CD4-positive, CD25-positive, alpha-beta regulatory T cell (primary cell): ENCODE results near the gene MTREX. TPM values are rescaled to one million over a fixed set of nuclear protein-coding genes. Genes with fewer than 3 reads are reported as not detected.

ENCODE experiments used
- ATAC-seq, 2 donors: fragments of 150-1000 bp; cut with Tn5 transposase; one replicate each; pipeline ENCODE4 v1.10.0; 2021; ENCODE audit warnings: low read depth in 2 of 2, moderate number of reproducible peaks in 2 of 2, moderate library complexity in 1 of 2
- DNase-seq, 3 donors: peaks; one replicate each; pipeline versions ENCODE4 v3.0.0 to v3.0.0-alpha.2; 2012 to 2022; ENCODE audit warnings: mixed read lengths in 1 of 3
- H3K27ac ChIP-seq: one replicate; pipeline ENCODE4 v1.7.0; 2013; ENCODE audit warnings: mild to moderate bottlenecking, low read length; ENCODE audit not compliant: insufficient read depth, poor library complexity, severe bottlenecking
- H3K27me3 ChIP-seq: one replicate; pipeline ENCODE4 v1.7.0; 2013; ENCODE audit warnings: low read length; ENCODE audit not compliant: control insufficient read depth, insufficient read depth
- H3K36me3 ChIP-seq: one replicate; pipeline ENCODE4 v1.7.0; 2013; ENCODE audit warnings: mild to moderate bottlenecking, low read length, moderate library complexity; ENCODE audit not compliant: control insufficient read depth, insufficient read depth
- H3K4me1 ChIP-seq: 2 replicates; pipeline ENCODE4 v1.7.0; 2013; ENCODE audit warnings: mild to moderate bottlenecking, low read length; ENCODE audit not compliant: insufficient read depth, control insufficient read depth, poor library complexity, severe bottlenecking
- H3K4me3 ChIP-seq: one replicate; pipeline ENCODE4 v1.7.0; 2013; ENCODE audit warnings: low read depth, mild to moderate bottlenecking, low read length, moderate library complexity
- H3K9me3 ChIP-seq, 2 experiments: 1 replicate in 1 of 2; 2 replicates in 1 of 2; pipeline ENCODE4 v1.7.0; 2013; ENCODE audit warnings: low read length in 2 of 2, mild to moderate bottlenecking in 1 of 2, moderate library complexity in 1 of 2; ENCODE audit not compliant: control insufficient read depth in 2 of 2
- H3K27ac Mint-ChIP-seq, 3 donors: one replicate each; pipeline ENCODE4 v1.8.0; 2020 to 2022; ENCODE audit warnings: mild to moderate bottlenecking in 3 of 3, mixed read lengths in 3 of 3, moderate library complexity in 2 of 3
- H3K27me3 Mint-ChIP-seq: one replicate; pipeline ENCODE4 v1.8.0; 2022; ENCODE audit warnings: mild to moderate bottlenecking, mixed read lengths
- H3K36me3 Mint-ChIP-seq: one replicate; pipeline ENCODE4 v1.8.0; 2020; ENCODE audit warnings: mixed read lengths
- H3K4me1 Mint-ChIP-seq, 4 donors: one replicate each; pipeline ENCODE4 v1.8.0; 2020 to 2022; ENCODE audit warnings: mixed read lengths in 4 of 4, mild to moderate bottlenecking in 1 of 4
- H3K4me3 Mint-ChIP-seq, 4 donors: one replicate each; pipeline ENCODE4 v1.8.0; 2020 to 2022; ENCODE audit warnings: mild to moderate bottlenecking in 4 of 4, mixed read lengths in 4 of 4, moderate library complexity in 3 of 4
- H3K9me3 Mint-ChIP-seq, 7 donors: one replicate each; pipeline ENCODE4 v1.8.0; 2020 to 2022; ENCODE audit warnings: mixed read lengths in 7 of 7, mild to moderate bottlenecking in 3 of 7, moderate library complexity in 2 of 7
- polyA plus RNA-seq, 4 donors: library from polyadenylated mRNA; unstranded; fragments of 300-500 nt; fragmentation: Illumina TruSeq; gene quantifications; one replicate each; pipeline ENCODE4 v1.2.3, GENCODE V29; 2021
- total RNA-seq: library from RNA; stranded (reverse); gene quantifications from one replicate; pipeline ENCODE4 v1.2.3, GENCODE V29; 2022

Gene MTREX
- 86.7 TPM for total RNA-seq
- 10 to 100 TPM; 23.2 to 34.3 (median 28.4) TPM for polyA plus RNA-seq

- H3K9me3 ChIP-seq, result no peaks in the 10 kb centered on the region
- DNase-seq (peak; percentile 83 to 93 (median 92)), ATAC-seq (peak; percentile 92 to 93)
- H3K9me3 Mint-ChIP-seq, result peaks cover 0 to 2% (median 0%) of the 10 kb centered on the region in 7 donors
- H3K27ac ChIP-seq, result peak within 1 kb of the TSS; percentile 90
- H3K27me3 Mint-ChIP-seq, result no peaks in the 10 kb centered on the region
- H3K4me3 ChIP-seq, result peak within 1 kb of the TSS; percentile 99
- peaks cover 8% of the 10 kb centered on the region for H3K36me3 Mint-ChIP-seq
- H3K27me3 ChIP-seq, result no peaks in the 10 kb centered on the region
- no peak within 1 kb of the TSS for H3K27ac Mint-ChIP-seq
- peaks cover 7% of the 10 kb centered on the region for H3K36me3 ChIP-seq
- peaks cover 55% of the 10 kb centered on the region for H3K4me1 ChIP-seq
- no peak within 1 kb of the TSS for H3K4me3 Mint-ChIP-seq
- peaks cover 13 to 36% (median 30%) of the 10 kb centered on the region in 4 donors for H3K4me1 Mint-ChIP-seq
Measured at GRCh38 chr5:55307383-55308253, at the start of gene MTREX, which contains the start of gene DHX29. Gene MTREX (plus strand): TSS chr5:55307989. CDS start chr5:55308014, 25 bp downstream. Gene DHX29 (minus strand): TSS chr5:55307694. CDS start chr5:55307573, 121 bp downstream.

GRCh38 chr5:55258339-55258738, 49.5 kb upstream of the MTREX start:
- Mint-ChIP-seq H3K27me3 (no peaks in the 10 kb centered on the region), H3K4me3 (no peak overlapping the region), H3K4me1 (no peaks in the 10 kb centered on the region), H3K27ac (no peak overlapping the region), H3K9me3 (no peaks in the 10 kb centered on the region), H3K36me3 (peaks cover 52% of the 10 kb centered on the region)
- H3K36me3 ChIP-seq, result peaks cover 59% of the 10 kb centered on the region
- H3K27me3 ChIP-seq, result no peaks in the 10 kb centered on the region
- no peak for ATAC-seq
- no peaks in the 10 kb centered on the region for H3K4me1 ChIP-seq
- no peak for DNase-seq
- no peak overlapping the region for H3K27ac ChIP-seq
- H3K4me3 ChIP-seq, result no peak overlapping the region
- no peaks in the 10 kb centered on the region for H3K9me3 ChIP-seq

GRCh38 chr5:55276771-55277170, 31.0 kb upstream of the MTREX start:
- no peaks in the 10 kb centered on the region for H3K9me3 ChIP-seq
- H3K27ac ChIP-seq, result no peak overlapping the region
- no peaks in the 10 kb centered on the region for H3K4me1 ChIP-seq
- H3K4me3 Mint-ChIP-seq, result no peak overlapping the region
- H3K36me3 Mint-ChIP-seq, result peaks cover 60% of the 10 kb centered on the region
- no peak overlapping the region for H3K4me3 ChIP-seq
- peaks cover 0 to 10% (median 0%) of the 10 kb centered on the region in 4 donors for H3K4me1 Mint-ChIP-seq
- no peaks in the 10 kb centered on the region for H3K27me3 Mint-ChIP-seq
- DNase-seq, result no peak
- H3K36me3 ChIP-seq, result peaks cover 85% of the 10 kb centered on the region
- H3K9me3 Mint-ChIP-seq, result no peaks in the 10 kb centered on the region
- no peak for ATAC-seq
- no peaks in the 10 kb centered on the region for H3K27me3 ChIP-seq
- no peak overlapping the region for H3K27ac Mint-ChIP-seq

DNA sequence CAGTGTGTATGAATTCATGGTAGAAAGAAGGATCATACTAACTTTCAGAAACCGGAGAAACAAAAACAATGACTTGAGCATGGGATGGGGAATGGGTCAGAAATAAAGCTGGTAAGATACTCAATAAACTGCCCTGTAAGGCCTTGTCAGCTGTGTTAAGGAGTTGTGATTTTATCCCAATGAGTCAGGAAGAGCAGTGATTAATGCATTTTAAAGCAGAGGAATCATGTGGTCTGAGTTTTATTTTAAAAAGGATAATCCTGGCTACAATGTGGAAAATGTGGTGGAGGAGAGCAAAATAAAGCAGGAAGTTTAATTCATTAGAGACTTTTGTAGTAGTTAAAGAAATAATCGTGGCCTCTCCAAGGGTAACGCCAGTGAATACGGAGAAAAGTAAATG, 29.0 kb upstream of the MTREX start:
- Histone ChIP-seq H3K36me3 (peaks cover 87% of the 10 kb centered on the region), H3K4me3 (no peak overlapping the region), H3K9me3 (no peaks in the 10 kb centered on the region), H3K27ac (no peak overlapping the region), H3K4me1 (no peaks in the 10 kb centered on the region), H3K27me3 (no peaks in the 10 kb centered on the region)
- H3K9me3 Mint-ChIP-seq, result no peaks in the 10 kb centered on the region
- peaks cover 0 to 10% (median 0%) of the 10 kb centered on the region in 4 donors for H3K4me1 Mint-ChIP-seq
- no peaks in the 10 kb centered on the region for H3K27me3 Mint-ChIP-seq
- no peak for DNase-seq
- H3K4me3 Mint-ChIP-seq, result no peak overlapping the region
- ATAC-seq, result no peak
- H3K36me3 Mint-ChIP-seq, result peaks cover 60% of the 10 kb centered on the region
- no peak overlapping the region for H3K27ac Mint-ChIP-seq

GRCh38 chr5:55286411-55286933, 21.3 kb upstream of the MTREX start:
- no peaks in the 10 kb centered on the region for H3K9me3 ChIP-seq
- ATAC-seq (no peak), DNase-seq (no peak)
- Mint-ChIP-seq H3K9me3 (no peaks in the 10 kb centered on the region), H3K27ac (no peak overlapping the region), H3K36me3 (peaks cover 49% of the 10 kb centered on the region), H3K27me3 (no peaks in the 10 kb centered on the region), H3K4me3 (no peak overlapping the region), H3K4me1 (peaks cover 0 to 6% (median 0%) of the 10 kb centered on the region in 4 donors)
- no peak overlapping the region for H3K4me3 ChIP-seq
- no peak overlapping the region for H3K27ac ChIP-seq
- no peaks in the 10 kb centered on the region for H3K27me3 ChIP-seq
- H3K4me1 ChIP-seq, result no peaks in the 10 kb centered on the region
- peaks cover 75% of the 10 kb centered on the region for H3K36me3 ChIP-seq

DNA sequence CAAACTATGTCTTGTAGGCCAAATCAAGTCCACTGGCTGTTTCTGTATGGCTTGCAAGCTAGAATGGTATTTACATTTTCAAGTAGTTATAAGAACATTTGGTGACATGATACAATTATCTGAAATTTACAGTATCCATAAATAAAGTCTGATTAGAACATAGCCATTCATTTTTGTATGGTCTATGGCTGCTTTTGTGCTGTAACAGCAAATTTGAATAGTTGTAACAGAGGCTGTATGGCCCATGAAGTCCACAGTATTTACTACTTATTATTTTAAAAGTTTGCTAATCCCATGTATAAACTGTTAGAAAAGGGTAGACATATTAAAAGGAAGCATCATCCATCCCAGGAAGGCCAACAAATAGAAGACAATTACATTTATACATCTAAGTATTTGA, 18.0 kb upstream of the MTREX start:
- no peak overlapping the region for H3K27ac ChIP-seq
- no peak overlapping the region for H3K4me3 Mint-ChIP-seq
- H3K27me3 Mint-ChIP-seq, result no peaks in the 10 kb centered on the region
- no peak overlapping the region for H3K4me3 ChIP-seq
- peaks cover 62% of the 10 kb centered on the region for H3K36me3 Mint-ChIP-seq
- DNase-seq (no peak), ATAC-seq (no peak)
- peaks cover 75% of the 10 kb centered on the region for H3K36me3 ChIP-seq
- no peaks in the 10 kb centered on the region for H3K9me3 ChIP-seq
- no peaks in the 10 kb centered on the region for H3K27me3 ChIP-seq
- H3K4me1 Mint-ChIP-seq, result peaks cover 0 to 6% (median 1%) of the 10 kb centered on the region in 4 donors
- no peaks in the 10 kb centered on the region for H3K4me1 ChIP-seq
- no peak overlapping the region for H3K27ac Mint-ChIP-seq
- H3K9me3 Mint-ChIP-seq, result no peaks in the 10 kb centered on the region

DNA sequence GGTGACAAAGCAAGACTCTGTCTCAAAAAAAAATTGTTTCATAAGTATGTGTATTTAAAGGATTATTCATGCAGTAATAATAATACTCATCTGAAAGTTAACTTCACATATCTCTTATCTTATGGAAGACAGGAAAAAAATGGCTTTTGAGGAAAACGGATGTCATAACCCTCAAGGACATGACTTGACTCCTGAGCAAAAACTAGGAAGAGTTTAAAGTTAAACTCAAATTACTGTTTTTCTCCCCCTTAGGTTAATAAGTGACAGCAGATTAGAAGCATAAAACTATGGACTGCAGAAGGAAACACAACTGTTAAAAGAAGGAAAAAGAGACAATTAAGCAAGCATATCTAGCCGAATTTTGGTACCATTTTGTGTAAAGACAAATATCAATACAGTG, 16.8 kb upstream of the MTREX start:
- no peaks in the 10 kb centered on the region for H3K4me1 ChIP-seq
- DNase-seq, result no peak
- H3K27me3 Mint-ChIP-seq, result no peaks in the 10 kb centered on the region
- H3K4me1 Mint-ChIP-seq, result peaks cover 0 to 6% (median 1%) of the 10 kb centered on the region in 4 donors
- peaks cover 62% of the 10 kb centered on the region for H3K36me3 Mint-ChIP-seq
- H3K27ac ChIP-seq, result no peak overlapping the region
- H3K27ac Mint-ChIP-seq, result no peak overlapping the region
- H3K4me3 Mint-ChIP-seq, result no peak overlapping the region
- no peak for ATAC-seq
- peaks cover 75% of the 10 kb centered on the region for H3K36me3 ChIP-seq
- no peaks in the 10 kb centered on the region for H3K27me3 ChIP-seq
- no peak overlapping the region for H3K4me3 ChIP-seq
- H3K9me3 Mint-ChIP-seq, result no peaks in the 10 kb centered on the region
- no peaks in the 10 kb centered on the region for H3K9me3 ChIP-seq
